Fibroblast of skin of right quadriceps (primary cell): Measurements from ENCODE around the gene MOB1B.
"Not testable (repeated sequence)": the region's sequence is repeated elsewhere in the genome, so short reads cannot be mapped to it uniquely, and the experiment has no call there.

Experiments
- DNase-seq: peaks from one replicate; pipeline ENCODE4 v3.0.0-alpha.2; 2013

MOB1B gene

GRCh38 chr4:70901984-70902576 is at the start of gene MOB1B:
Gene MOB1B, plus strand, starts transcription at chr4:70902369. Its CDS starts 168 bp downstream, at chr4:70902537.
- peak; percentile 90 for DNase-seq

GRCh38 chr4:70855464-70855863 is 46.7 kb upstream of the MOB1B start:
- DNase-seq: no peak

- no peak for DNase-seq
These were observed 43.7 kb upstream of the MOB1B start for GRCh38 chr4:70858454-70858853.

- no peak for DNase-seq
These were observed 43.1 kb upstream of the MOB1B start for GRCh38 chr4:70859066-70859465.

- DNase-seq: no peak
These were observed 38.9 kb upstream of the MOB1B start for GRCh38 chr4:70863099-70863790.

- DNase-seq: no peak
These were observed 33.4 kb upstream of the MOB1B start for GRCh38 chr4:70868778-70869177.

GRCh38 chr4:70873216-70873615 is 29.0 kb upstream of the MOB1B start:
- no peak for DNase-seq

- DNase-seq: no peak
These were observed 27.7 kb upstream of the MOB1B start for GRCh38 chr4:70874268-70875156.

- peak; percentile 19 for DNase-seq
These were observed 24.6 kb upstream of the MOB1B start for GRCh38 chr4:70877556-70877955.

- no peak for DNase-seq
These were observed 21.4 kb upstream of the MOB1B start for GRCh38 chr4:70880739-70881138.

- DNase-seq: no peak
These were observed 17.0 kb upstream of the MOB1B start for GRCh38 chr4:70885174-70885573.

GRCh38 chr4:70892086-70892769 is 9.9 kb upstream of the MOB1B start:
- no peak for DNase-seq

GRCh38 chr4:70893790-70894189 is 8.4 kb upstream of the MOB1B start:
- DNase-seq: no peak

GRCh38 chr4:70895405-70895804 is 6.8 kb upstream of the MOB1B start:
- DNase-seq: no peak

- no peak for DNase-seq
These were observed 6.2 kb upstream of the MOB1B start for GRCh38 chr4:70895811-70896491.

GRCh38 chr4:70898581-70898980 is 3.6 kb upstream of the MOB1B start:
- DNase-seq: not testable (repeated sequence)

GRCh38 chr4:70901607-70901983 is 574 bp upstream of the MOB1B start:
- no peak for DNase-seq

GRCh38 chr4:70902577-70903290 is 565 bp downstream of the MOB1B start:
- DNase-seq: no peak

- DNase-seq: no peak
These were observed 1.1 kb downstream of the MOB1B start for GRCh38 chr4:70903291-70903603.

GRCh38 chr4:70908993-70909556 is 6.9 kb downstream of the MOB1B start:
- no peak for DNase-seq

- no peak for DNase-seq
These were observed 11.8 kb downstream of the MOB1B start for GRCh38 chr4:70914000-70914399.

- no peak for DNase-seq
These were observed 12.5 kb downstream of the MOB1B start for GRCh38 chr4:70914631-70915030.
